HepG2 (cell line): Measurements from ENCODE around the gene SCARB2. TPM values are rescaled to one million over a fixed set of nuclear protein-coding genes. Genes with fewer than 3 reads are reported as not detected.

Source experiments
- ATAC-seq: fragments of 200-7000 bp; cut with Tn5 transposase; 3 replicates; pipeline ENCODE4 v1.9.1; 2020; ENCODE audit warnings: mild to moderate bottlenecking, moderate library complexity
- BruUV-seq: library from RNA; stranded (reverse); fragments of 400-500 nt; replicated peaks from 2 replicates; lab custom pipeline; 2021; lab: Mats Ljungman, UMichigan
- CTCF ChIA-PET: fragments of 300-600 bp; formaldehyde crosslinking; extraction: SDS; loops from one replicate; lab custom pipeline; 2021; ENCODE audit warnings: low total read pairs, inconsistent platforms, low intra/inter-chr PET ratio; lab: Yijun Ruan, JAX
- POLR2A ChIA-PET: fragments of 350-600 bp; sonication (Branson Sonifier 250); formaldehyde crosslinking; loops from one replicate; lab custom pipeline; 2020; ENCODE audit warnings: antibody characterized with exemption, inconsistent platforms; lab: Yijun Ruan, JAX
- DNase-seq: peaks from one replicate; pipeline ENCODE4 v3.0.0-alpha.2; 2015; ENCODE audit warnings: low spot score
- FAIRE-seq: peaks from 3 replicates; lab custom pipeline; 2011; peaks lifted over from hg19 to GRCh38; lab: Jason Lieb, UNC
- H2AFZ ChIP-seq: one replicate; pipeline ENCODE4 v1.6.1; 2011; ENCODE audit warnings: low read length, inconsistent platforms
- H3K27ac ChIP-seq: fragments of 300-600 bp; 3 replicates; pipeline ENCODE4 v1.8.0; 2011; ENCODE audit warnings: mixed run types, mild to moderate bottlenecking, mixed read lengths, low read length, inconsistent platforms; ENCODE audit not compliant: insufficient read depth; ENCODE audit errors: extremely low read length
- H3K27me3 ChIP-seq, 2 experiments: fragments of 200-600 bp in 1 of 2; 2 replicates in 1 of 2; 3 replicates in 1 of 2; pipeline versions ENCODE4 v1.6.0 to v1.8.0; 2011; ENCODE audit warnings: low read length in 2 of 2, mild to moderate bottlenecking in 2 of 2, moderate library complexity in 2 of 2, inconsistent platforms in 1 of 2; ENCODE audit not compliant: insufficient read depth in 2 of 2, control insufficient read depth in 1 of 2
- H3K36me3 ChIP-seq, 2 experiments: fragments of 200-600 bp in 1 of 2; replicated peaks in 1 of 2; 2 replicates in 1 of 2; 3 replicates in 1 of 2; pipeline versions ENCODE4 v1.5.1 to v1.8.0; 2011; ENCODE audit warnings: low read length in 2 of 2, inconsistent platforms in 1 of 2; ENCODE audit not compliant: insufficient read depth in 2 of 2, control insufficient read depth in 1 of 2
- H3K4me1 ChIP-seq: 2 replicates; pipeline ENCODE4 v1.5.1; 2012; ENCODE audit warnings: low read length, inconsistent platforms; ENCODE audit not compliant: insufficient read depth
- H3K4me2 ChIP-seq: 2 replicates; pipeline ENCODE4 v1.6.0; 2011; ENCODE audit warnings: low read depth, low read length, inconsistent platforms
- H3K4me3 ChIP-seq, 3 experiments: fragments of 200-600 bp in 1 of 3; sonication (generic), shearing (Covaris generic) in 1 of 3; replicated peaks in 1 of 3; 2 replicates each; pipeline ENCODE4 v1.5.1; 2011 to 2016; ENCODE audit warnings: low read length in 3 of 3, inconsistent platforms in 2 of 3, low read depth in 2 of 3, mild to moderate bottlenecking in 2 of 3, control low read depth in 1 of 3, mixed read lengths in 1 of 3; ENCODE audit not compliant: insufficient read depth in 1 of 3
- H3K79me2 ChIP-seq: one replicate; pipeline ENCODE4 v1.6.1; 2011; ENCODE audit warnings: low read length, inconsistent platforms; ENCODE audit not compliant: insufficient read depth
- H3K9ac ChIP-seq: 2 replicates; pipeline ENCODE4 v1.6.0; 2011; ENCODE audit warnings: mild to moderate bottlenecking, low read depth, low read length, inconsistent platforms; ENCODE audit not compliant: insufficient read depth
- H3K9me3 ChIP-seq: 2 replicates; pipeline ENCODE4 v1.5.1; 2012; ENCODE audit warnings: mild to moderate bottlenecking, low read length
- H4K20me1 ChIP-seq: 2 replicates; pipeline ENCODE4 v1.6.0; 2011; ENCODE audit warnings: inconsistent platforms, mild to moderate bottlenecking, low read length, moderate library complexity; ENCODE audit not compliant: insufficient read depth
- FOXK2 ChIP-seq: fragments of 450-650 bp; IDR thresholded peaks from 2 replicates; pipeline ENCODE4 v1.6.1; 2016
- ZNF143 ChIP-seq: sonication (generic); formaldehyde crosslinking; IDR thresholded peaks from 2 replicates; pipeline ENCODE4 v1.4.0; 2020; ENCODE audit warnings: missing genetic modification reagents
- WGBS: methylation state at CpG from one replicate; pipeline ENCODE4 v1.1.6; 2017; ENCODE audit warnings: low lambda C conversion rate; 5-methylcytosine and 5-hydroxymethylcytosine counted together
- in situ Hi-C: cut with HindIII; loops from 2 replicates; pipeline ENCODE4 v1.10.0; 2017; ENCODE audit warnings: low pct_unique_long_range_greater_than_20kb; ENCODE audit not compliant: extremely low pct_ligation_motif_present
- intact Hi-C: fragments of 100-400 bp; cut with micrococcal nuclease; formaldehyde crosslinking; loops from one replicate; pipeline ENCODE4 v1.10.0; 2022; ENCODE audit not compliant: unreplicated experiment
- polyA plus RNA-seq, 8 experiments: library from polyadenylated mRNA; depleted of rRNA in 3 of 8; stranded (reverse) in 7 of 8; unstranded in 1 of 8; fragments of >200 nt; fragmentation: Illumina TruSeq in 4 of 8; extraction: Trizol in 4 of 8; gene quantifications; 2 replicates each; pipeline versions ENCODE4 v1.2.1 to v1.2.3, GENCODE V29; 2011 to 2016; ENCODE audit warnings: low read depth in 4 of 8, missing spikeins in 1 of 8, mixed read lengths in 1 of 8; ENCODE audit not compliant: insufficient read depth in 1 of 8
- total RNA-seq, 5 experiments: library from RNA; depleted of rRNA; stranded (reverse); fragments of >200 nt; fragmentation: Illumina TruSeq; extraction: Trizol; gene quantifications; 2 replicates each; pipeline ENCODE4 v1.2.3, GENCODE V29; 2016; ENCODE audit warnings: low read depth in 1 of 5
- TF ChIP-seq, protein P1 (sequence below): sonication (generic); formaldehyde crosslinking; IDR thresholded peaks from 2 replicates; pipeline ENCODE4 v1.5.1; 2020; ENCODE audit warnings: mild to moderate bottlenecking, missing genetic modification reagents
- TF ChIP-seq, protein P2 (sequence below): IDR thresholded peaks from 2 replicates; pipeline ENCODE4 v1.6.1; 2016; ENCODE audit warnings: low read depth, control low read depth
- TF ChIP-seq, protein P3 (sequence below): sonication (generic); formaldehyde crosslinking; IDR thresholded peaks from 2 replicates; pipeline ENCODE4 v1.5.1; 2020; ENCODE audit warnings: missing genetic modification reagents, mild to moderate bottlenecking, borderline replicate concordance

SCARB2 gene
- total and polyA plus RNA-seq, 2 of the 13 experiments (the other 11 are each of a cell fraction or from before 2014, with no cell fraction given), result 40.6 to 43.4 TPM

DNA sequence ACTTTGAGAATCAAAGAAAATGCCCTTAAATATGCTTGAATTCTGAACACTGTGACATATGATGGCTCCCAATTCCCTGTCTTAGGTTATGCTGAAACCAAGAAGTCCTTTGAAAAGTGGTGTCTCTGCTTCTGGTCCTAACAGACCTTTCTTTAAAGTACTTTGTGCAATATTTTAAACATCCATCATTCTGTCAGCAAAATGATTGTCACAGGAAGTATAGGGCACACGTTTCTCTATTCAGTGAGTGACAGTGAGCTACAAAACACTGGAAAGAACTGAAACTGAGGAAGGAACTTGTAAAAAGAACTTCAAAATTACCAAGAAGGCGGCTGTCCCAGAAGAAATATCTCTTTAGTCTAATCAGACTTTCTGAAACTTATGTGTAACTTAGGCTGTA, 53.3 kb downstream of the SCARB2 start (continued):
- TF ChIP-seq, protein P1, sequence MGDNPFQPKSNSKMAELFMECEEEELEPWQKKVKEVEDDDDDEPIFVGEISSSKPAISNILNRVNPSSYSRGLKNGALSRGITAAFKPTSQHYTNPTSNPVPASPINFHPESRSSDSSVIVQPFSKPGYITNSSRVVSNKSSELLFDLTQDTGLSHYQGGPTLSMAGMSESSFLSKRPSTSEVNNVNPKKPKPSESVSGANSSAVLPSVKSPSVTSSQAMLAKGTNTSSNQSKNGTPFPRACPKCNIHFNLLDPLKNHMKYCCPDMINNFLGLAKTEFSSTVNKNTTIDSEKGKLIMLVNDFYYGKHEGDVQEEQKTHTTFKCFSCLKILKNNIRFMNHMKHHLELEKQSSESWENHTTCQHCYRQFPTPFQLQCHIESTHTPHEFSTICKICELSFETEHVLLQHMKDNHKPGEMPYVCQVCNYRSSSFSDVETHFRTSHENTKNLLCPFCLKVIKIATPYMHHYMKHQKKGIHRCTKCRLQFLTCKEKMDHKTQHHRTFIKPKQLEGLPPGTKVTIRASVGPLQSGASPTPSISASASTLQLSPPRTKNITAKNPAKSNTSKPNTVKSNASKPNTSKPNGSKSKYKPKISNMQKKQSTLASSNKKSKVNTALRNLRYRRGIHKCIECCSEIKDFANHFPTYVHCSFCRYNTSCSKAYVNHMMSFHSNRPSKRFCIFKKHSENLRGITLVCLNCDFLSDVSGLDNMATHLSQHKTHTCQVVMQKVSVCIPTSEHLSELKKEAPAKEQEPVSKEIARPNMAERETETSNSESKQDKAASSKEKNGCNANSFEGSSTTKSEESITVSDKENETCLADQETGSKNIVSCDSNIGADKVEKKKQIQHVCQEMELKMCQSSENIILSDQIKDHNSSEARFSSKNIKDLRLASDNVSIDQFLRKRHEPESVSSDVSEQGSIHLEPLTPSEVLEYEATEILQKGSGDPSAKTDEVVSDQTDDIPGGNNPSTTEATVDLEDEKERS (CRISPR knock-in tag), result no peak
- TF ChIP-seq, protein P2, sequence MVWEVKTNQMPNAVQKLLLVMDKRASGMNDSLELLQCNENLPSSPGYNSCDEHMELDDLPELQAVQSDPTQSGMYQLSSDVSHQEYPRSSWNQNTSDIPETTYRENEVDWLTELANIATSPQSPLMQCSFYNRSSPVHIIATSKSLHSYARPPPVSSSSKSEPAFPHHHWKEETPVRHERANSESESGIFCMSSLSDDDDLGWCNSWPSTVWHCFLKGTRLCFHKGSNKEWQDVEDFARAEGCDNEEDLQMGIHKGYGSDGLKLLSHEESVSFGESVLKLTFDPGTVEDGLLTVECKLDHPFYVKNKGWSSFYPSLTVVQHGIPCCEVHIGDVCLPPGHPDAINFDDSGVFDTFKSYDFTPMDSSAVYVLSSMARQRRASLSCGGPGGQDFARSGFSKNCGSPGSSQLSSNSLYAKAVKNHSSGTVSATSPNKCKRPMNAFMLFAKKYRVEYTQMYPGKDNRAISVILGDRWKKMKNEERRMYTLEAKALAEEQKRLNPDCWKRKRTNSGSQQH, result no peak
- TF ChIP-seq FOXK2 (no peak), ZNF143 (CRISPR knock-in tag) (no peak)

DNA sequence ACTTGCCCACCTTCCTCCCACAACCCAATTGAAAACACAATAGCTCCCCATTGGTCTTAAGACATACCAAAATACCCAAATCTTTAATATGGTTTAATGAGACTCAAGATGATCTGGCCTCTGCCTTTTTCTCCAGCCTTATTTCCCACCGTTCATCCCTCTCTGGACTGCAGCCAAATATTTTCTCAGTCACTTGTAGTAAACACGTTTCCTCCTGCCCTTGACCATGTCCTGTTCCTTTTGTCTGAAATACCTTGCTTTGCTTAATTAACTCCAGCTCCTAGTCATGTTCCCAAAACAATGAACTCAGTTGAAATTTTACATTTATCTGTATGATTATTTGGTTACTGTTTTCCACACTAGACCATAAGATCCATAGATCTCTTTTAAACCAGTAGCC, 57.0 kb downstream of the SCARB2 start:
- intact Hi-C loops, result no loop called here
- no peak for FAIRE-seq
- ATAC-seq, result no peak
- Histone ChIP-seq H3K9me3 (no peaks in the 10 kb centered on the region), H3K36me3 (peaks cover 1 to 8% of the 10 kb centered on the region in 2 experiments; a peak in 2 of 5 replicates), H2AFZ (no peak overlapping the region), H3K4me2 (no peak overlapping the region), H3K27me3 (no peaks in the 10 kb centered on the region), H3K27ac (no peak overlapping the region), H3K9ac (no peak overlapping the region), H4K20me1 (no peaks in the 10 kb centered on the region)
- CTCF ChIA-PET, result no interaction called here
- 69% methylated on average over 2 of the region's 2 CpGs for WGBS
- POLR2A ChIA-PET, result no interaction called here
- DNase-seq, result no peak
- in situ Hi-C loops, result no loop called here
- TF ChIP-seq, protein P3, sequence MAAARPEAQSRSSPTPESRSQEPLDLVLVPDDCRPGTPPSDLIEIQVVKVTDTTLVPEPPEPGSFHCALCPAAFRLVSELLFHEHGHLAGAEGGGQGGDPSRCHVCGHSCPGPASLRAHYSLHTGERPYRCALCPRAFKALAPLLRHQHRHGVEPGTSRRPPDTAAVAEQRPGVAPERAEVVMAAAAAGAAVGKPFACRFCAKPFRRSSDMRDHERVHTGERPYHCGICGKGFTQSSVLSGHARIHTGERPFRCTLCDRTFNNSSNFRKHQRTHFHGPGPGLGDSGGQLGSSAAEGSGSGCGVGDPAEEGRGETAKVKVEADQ, result no peak
- TF ChIP-seq, all 625 proteins: peak for 0
- Histone ChIP-seq H3K79me2 (no peaks in the 10 kb centered on the region), H3K4me3 (no peak overlapping the region), H3K4me1 (no peaks in the 10 kb centered on the region)
- BruUV-seq, result no TSS peak
